WTC11 (cell line): ENCODE measurements around the gene COA8. TPM values are rescaled to one million over a fixed set of nuclear protein-coding genes. Genes with fewer than 3 reads are reported as not detected.

Experiments
- ATAC-seq: fragments of 200-7000 bp; cut with Tn5 transposase; 2 replicates; pipeline ENCODE4 v1.10.0; 2021; ENCODE audit warnings: mild to moderate bottlenecking, moderate library complexity
- CTCF ChIA-PET: fragments of 300-600 bp; sonication (Branson Sonifier 250); formaldehyde crosslinking; loops from one replicate; lab custom pipeline; 2021; ENCODE audit warnings: antibody characterized with exemption; lab: Charles Lee
- POLR2A ChIA-PET: fragments of 350-600 bp; sonication (Branson Sonifier 250); formaldehyde crosslinking; loops from one replicate; lab custom pipeline; 2021; ENCODE audit warnings: antibody characterized with exemption; lab: Charles Lee
- DNase-seq: peaks from one replicate; pipeline ENCODE4 v3.0.0; 2021; ENCODE audit warnings: low spot score
- H3K27ac Mint-ChIP-seq: 2 replicates; pipeline ENCODE4 v1.8.0; 2021; ENCODE audit warnings: mixed read lengths
- H3K27me3 Mint-ChIP-seq: 2 replicates; pipeline ENCODE4 v1.8.0; 2021; ENCODE audit warnings: low read depth, mild to moderate bottlenecking, moderate library complexity, mixed read lengths
- H3K36me3 Mint-ChIP-seq: 2 replicates; pipeline ENCODE4 v1.8.0; 2021; ENCODE audit warnings: mixed read lengths
- H3K4me1 Mint-ChIP-seq: 2 replicates; pipeline ENCODE4 v1.8.0; 2022; ENCODE audit warnings: mixed read lengths
- H3K4me3 Mint-ChIP-seq: 2 replicates; pipeline ENCODE4 v1.8.0; 2021; ENCODE audit warnings: mild to moderate bottlenecking, moderate library complexity, mixed read lengths
- H3K9me3 Mint-ChIP-seq: 2 replicates; pipeline ENCODE4 v1.8.0; 2021; ENCODE audit warnings: mixed read lengths
- CBFB ChIP-seq: sonication (generic); formaldehyde crosslinking; IDR thresholded peaks from 2 replicates; pipeline ENCODE4 v1.8.1; 2022; ENCODE audit warnings: mild to moderate bottlenecking, low read depth, missing genetic modification reagents
- ELF4 ChIP-seq: sonication (generic); formaldehyde crosslinking; IDR thresholded peaks from 2 replicates; pipeline ENCODE4 v1.8.1; 2022; ENCODE audit warnings: low read depth, mild to moderate bottlenecking, moderate library complexity, missing genetic modification reagents
- ETV6 ChIP-seq: sonication (generic); formaldehyde crosslinking; IDR thresholded peaks from 2 replicates; pipeline ENCODE4 v1.8.1; 2022; ENCODE audit warnings: mild to moderate bottlenecking, missing genetic modification reagents
- GABPB1 ChIP-seq: sonication (generic); formaldehyde crosslinking; IDR thresholded peaks from 2 replicates; pipeline ENCODE4 v1.8.1; 2023; ENCODE audit warnings: mild to moderate bottlenecking, missing genetic modification reagents
- IRF1 ChIP-seq: sonication (generic); formaldehyde crosslinking; IDR thresholded peaks from 2 replicates; pipeline ENCODE4 v1.8.0; 2023; ENCODE audit warnings: missing genetic modification reagents
- IRF2 ChIP-seq: sonication (generic); formaldehyde crosslinking; IDR thresholded peaks from 2 replicates; pipeline ENCODE4 v1.8.0; 2022; ENCODE audit warnings: low read depth, missing genetic modification reagents, borderline replicate concordance
- NR3C1 ChIP-seq: sonication (generic); formaldehyde crosslinking; conservative IDR thresholded peaks from 2 replicates; pipeline ENCODE4 v1.8.1; 2023; ENCODE audit warnings: low read depth, mild to moderate bottlenecking, missing genetic modification reagents
- PRDM15 ChIP-seq: sonication (generic); formaldehyde crosslinking; IDR thresholded peaks from 2 replicates; pipeline ENCODE4 v1.8.0; 2022; ENCODE audit warnings: missing genetic modification reagents
- SMAD4 ChIP-seq: sonication (generic); formaldehyde crosslinking; IDR thresholded peaks from 2 replicates; pipeline ENCODE4 v1.8.0; 2022; ENCODE audit warnings: mild to moderate bottlenecking, missing genetic modification reagents
- SP1 ChIP-seq: sonication (generic); formaldehyde crosslinking; conservative IDR thresholded peaks from 2 replicates; pipeline ENCODE4 v1.8.1; 2022; ENCODE audit warnings: missing genetic modification reagents
- USF1 ChIP-seq: sonication (generic); formaldehyde crosslinking; IDR thresholded peaks from 2 replicates; pipeline ENCODE4 v1.8.0; 2022; ENCODE audit warnings: mild to moderate bottlenecking, missing genetic modification reagents
- USF2 ChIP-seq: sonication (generic); formaldehyde crosslinking; IDR thresholded peaks from 2 replicates; pipeline ENCODE4 v1.8.1; 2023; ENCODE audit warnings: mild to moderate bottlenecking, missing genetic modification reagents, moderate library complexity
- ZNF138 ChIP-seq: sonication (generic); formaldehyde crosslinking; conservative IDR thresholded peaks from 2 replicates; pipeline ENCODE4 v1.8.1; 2022; ENCODE audit warnings: mild to moderate bottlenecking, moderate library complexity, missing genetic modification reagents
- ZNF219 ChIP-seq: sonication (generic); formaldehyde crosslinking; IDR thresholded peaks from 2 replicates; pipeline ENCODE4 v1.8.0; 2023; ENCODE audit warnings: missing genetic modification reagents, mild to moderate bottlenecking, borderline replicate concordance
- ZNF396 ChIP-seq: fragments of 250-450 bp; sonication (Bioruptor Pico); IDR thresholded peaks from 2 replicates; pipeline ENCODE4 v1.8.0; 2021; ENCODE audit warnings: mild to moderate bottlenecking, moderate library complexity, borderline replicate concordance
- ZNF423 ChIP-seq: fragments of 250-450 bp; sonication (Bioruptor Pico); IDR thresholded peaks from 2 replicates; pipeline ENCODE4 v2.1.2; 2022; ENCODE audit warnings: mild to moderate bottlenecking, moderate library complexity
- ZNF425 ChIP-seq: fragments of 250-450 bp; sonication (Bioruptor Pico); conservative IDR thresholded peaks from 2 replicates; pipeline ENCODE4 v1.9.0; 2021; ENCODE audit warnings: mild to moderate bottlenecking
- ZNF671 ChIP-seq: fragments of 250-450 bp; sonication (Bioruptor Pico); IDR thresholded peaks from 2 replicates; pipeline ENCODE4 v1.8.0; 2021; ENCODE audit warnings: mild to moderate bottlenecking
- ZSCAN18 ChIP-seq: fragments of 250-450 bp; sonication (Bioruptor Pico); IDR thresholded peaks from 2 replicates; pipeline ENCODE4 v2.1.2; 2022; ENCODE audit warnings: mild to moderate bottlenecking, moderate library complexity
- total RNA-seq: library from RNA; stranded (reverse); gene quantifications from 3 replicates; pipeline ENCODE4 v1.2.3, GENCODE V29; 2021

COA8 gene
- total RNA-seq, 1 experiment from 2014 or later: 36.4 TPM

- no peak for TF ChIP-seq PRDM15 (CRISPR knock-in tag)
- TF ChIP-seq ZNF425: no peak
- no peak for TF ChIP-seq ZNF396 (CRISPR knock-in tag)
- no peak for TF ChIP-seq NR3C1 (CRISPR knock-in tag)
- no peak for TF ChIP-seq GABPB1 (CRISPR knock-in tag)
- no peak for TF ChIP-seq ZNF138 (CRISPR knock-in tag)
- no peak for TF ChIP-seq ELF4
- no peak for TF ChIP-seq ZNF219 (CRISPR knock-in tag)
- TF ChIP-seq SMAD4: no peak
- no peak for TF ChIP-seq ZSCAN18 (CRISPR knock-in tag)
- no peak for TF ChIP-seq USF2
Observed at GRCh38 chr14:103551338-103551762, 11.4 kb upstream of the COA8 start (continued).

GRCh38 chr14:103552011-103552845 is 10.5 kb upstream of the COA8 start:
- H3K36me3 Mint-ChIP-seq: no peaks in the 10 kb centered on the region
- H3K4me3 Mint-ChIP-seq: no peak overlapping the region
- ChIA-PET POLR2A (interaction anchor here (2.3 kb wide), 1 partner anchor 10 kb away, joined by 6 read pairs; the partner anchor contains the start of gene BAG5), CTCF (interaction anchor here (0.5 to 21.0 kb wide), 5 partner anchors 9 to 545 kb away, joined by 3 to 455 read pairs (median 4); partner anchors contain the start of gene CKB)
- peaks cover 5% of the 10 kb centered on the region; the same call in 1 of the 2 replicates for H3K4me1 Mint-ChIP-seq
- TF ChIP-seq IRF1 (no peak), CBFB (no peak), PRDM15 (CRISPR knock-in tag) (no peak), SP1 (CRISPR knock-in tag) (no peak), ZNF396 (CRISPR knock-in tag) (no peak), ZNF423 (CRISPR knock-in tag) (no peak), ZNF671 (CRISPR knock-in tag) (no peak), USF1 (CRISPR knock-in tag) (no peak), ETV6 (CRISPR knock-in tag) (no peak), ZSCAN18 (CRISPR knock-in tag) (no peak), IRF2 (no peak)
- H3K27me3 Mint-ChIP-seq: no peaks in the 10 kb centered on the region
- ATAC-seq (no peak), DNase-seq (no peak)
- H3K9me3 Mint-ChIP-seq: no peaks in the 10 kb centered on the region
- peak overlapping the region; percentile 70; the same call in 1 of the 2 replicates for H3K27ac Mint-ChIP-seq
